Smooth muscle cell (in vitro differentiated cells): Measurements from ENCODE around the gene MUS81. TPM values are rescaled to one million over a fixed set of nuclear protein-coding genes. Genes with fewer than 3 reads are reported as not detected.

Experiments used
- DNase-seq: peaks from one replicate; lab custom pipeline; 2025; ENCODE audit not compliant: unreplicated experiment; lab: John Stamatoyannopoulos, UW
- H2AFZ ChIP-seq: fragments of 200-600 bp; sonication (generic); 2 replicates; pipeline ENCODE4 v1.6.0; 2016; ENCODE audit warnings: antibody characterized with exemption, low read depth, mild to moderate bottlenecking
- H3F3A ChIP-seq: fragments of 200-600 bp; sonication (generic); 2 replicates; pipeline ENCODE4 v1.6.0; 2017; ENCODE audit warnings: antibody characterized with exemption, low read depth
- H3K27ac ChIP-seq: fragments of 200-600 bp; sonication (generic); 2 replicates; pipeline ENCODE4 v1.5.1; 2016; ENCODE audit warnings: low read depth, mild to moderate bottlenecking
- H3K27me3 ChIP-seq: fragments of 200-600 bp; sonication (generic); 2 replicates; pipeline ENCODE4 v1.6.1; 2016; ENCODE audit warnings: low read depth, mild to moderate bottlenecking
- H3K36me3 ChIP-seq: fragments of 200-600 bp; sonication (generic); 2 replicates; pipeline ENCODE4 v1.5.1; 2016; ENCODE audit warnings: low read depth
- H3K4me1 ChIP-seq: fragments of 200-600 bp; sonication (generic); 2 replicates; pipeline ENCODE4 v1.5.1; 2016; ENCODE audit warnings: low read depth
- H3K4me2 ChIP-seq: fragments of 200-600 bp; sonication (generic); 2 replicates; pipeline ENCODE4 v1.6.0; 2016; ENCODE audit warnings: mild to moderate bottlenecking
- H3K4me3 ChIP-seq: fragments of 200-600 bp; sonication (generic); 2 replicates; pipeline ENCODE4 v1.5.1; 2016; ENCODE audit warnings: mild to moderate bottlenecking
- H3K79me2 ChIP-seq: fragments of 200-600 bp; sonication (generic); 2 replicates; pipeline ENCODE4 v1.6.0; 2016; ENCODE audit warnings: low read depth, mild to moderate bottlenecking
- H3K9ac ChIP-seq: fragments of 200-600 bp; sonication (generic); 2 replicates; pipeline ENCODE4 v1.6.0; 2016; ENCODE audit warnings: low read depth
- H3K9me3 ChIP-seq: fragments of 200-600 bp; sonication (generic); replicated peaks from 2 replicates; pipeline ENCODE4 v1.5.1; 2016; ENCODE audit warnings: low read depth
- H4K20me1 ChIP-seq: fragments of 200-600 bp; sonication (generic); 2 replicates; pipeline ENCODE4 v1.6.0; 2016; ENCODE audit warnings: low read depth
- CTCF ChIP-seq: fragments of 200-600 bp; sonication (generic); IDR thresholded peaks from 2 replicates; pipeline ENCODE4 v1.5.1; 2017; ENCODE audit warnings: borderline replicate concordance, mild to moderate bottlenecking, antibody characterized with exemption; ENCODE audit not compliant: insufficient read depth, poor library complexity, severe bottlenecking
- WGBS: methylation state at CpG from one replicate; pipeline ENCODE4 v1.1.7; 2016; ENCODE audit warnings: low lambda C conversion rate; 5-methylcytosine and 5-hydroxymethylcytosine counted together
- polyA plus RNA-seq: library from polyadenylated mRNA; unstranded; fragments of >200 nt; fragmentation: Nextera tagmentation; extraction: Ambion mirVana; gene quantifications from 2 replicates; pipeline ENCODE4 v1.2.1, GENCODE V29; 2016
- total RNA-seq: library from RNA; depleted of rRNA; stranded (reverse); fragments of >200 nt; gene quantifications from 2 replicates; pipeline ENCODE4 v1.2.3, GENCODE V29; 2014

MUS81 gene
- total and polyA plus RNA-seq, 2 experiments from 2014 or later: 35.1 to 39.6 TPM

GRCh38 chr11:65873318-65874156, 13.3 kb downstream of the MUS81 start:
- no peak for TF ChIP-seq CTCF
- DNase-seq: peak; percentile 87
- H3K4me2 ChIP-seq: peak overlapping the region; percentile 99
- H3K4me3 ChIP-seq: peak overlapping the region; percentile 55
- H3F3A ChIP-seq: peaks cover 5% of the 10 kb centered on the region
- H3K27ac ChIP-seq: peak overlapping the region; percentile 61
- no peaks in the 10 kb centered on the region for H3K27me3 ChIP-seq
- H3K36me3 ChIP-seq: no peaks in the 10 kb centered on the region
- no peaks in the 10 kb centered on the region for H3K79me2 ChIP-seq
- H2AFZ ChIP-seq: no peak overlapping the region
- no peaks in the 10 kb centered on the region for H4K20me1 ChIP-seq
- WGBS: 9% methylated on average over 54 of the region's 54 CpGs
- H3K9ac ChIP-seq: peak overlapping the region; percentile 79
- no peaks in the 10 kb centered on the region for H3K4me1 ChIP-seq
- no peaks in the 10 kb centered on the region for H3K9me3 ChIP-seq

- no peaks in the 10 kb centered on the region for H3K9me3 ChIP-seq
- WGBS: 87% methylated on average over 6 of the region's 7 CpGs
- H3K4me1 ChIP-seq: no peaks in the 10 kb centered on the region
- H4K20me1 ChIP-seq: peaks cover 5% of the 10 kb centered on the region
- no peaks in the 10 kb centered on the region for H3K36me3 ChIP-seq
- no peaks in the 10 kb centered on the region for H3K79me2 ChIP-seq
- H2AFZ ChIP-seq: no peak within 1 kb of the TSS
- TF ChIP-seq CTCF: no peak
- H3F3A ChIP-seq: no peaks in the 10 kb centered on the region
- DNase-seq: no peak
- no peak within 1 kb of the TSS for H3K27ac ChIP-seq
- no peaks in the 10 kb centered on the region for H3K27me3 ChIP-seq
- H3K9ac ChIP-seq: no peak within 1 kb of the TSS
- H3K4me3 ChIP-seq: no peak within 1 kb of the TSS
- H3K4me2 ChIP-seq: no peak within 1 kb of the TSS
Observed at GRCh38 chr11:65879617-65880016, 19.4 kb downstream of the MUS81 start, which contains the start of gene CTSW. TSS of gene CTSW (plus strand) at chr11:65879837. CDS start at chr11:65879855, 18 bp downstream.

- DNase-seq: no peak
- Histone ChIP-seq H3K79me2 (no peaks in the 10 kb centered on the region), H3K9ac (no peak overlapping the region), H3K4me1 (no peaks in the 10 kb centered on the region), H3K9me3 (no peaks in the 10 kb centered on the region), H2AFZ (no peak overlapping the region), H3K27me3 (no peaks in the 10 kb centered on the region), H4K20me1 (peaks cover 5% of the 10 kb centered on the region), H3F3A (no peaks in the 10 kb centered on the region), H3K4me3 (no peak overlapping the region), H3K4me2 (no peak overlapping the region), H3K27ac (no peak overlapping the region), H3K36me3 (no peaks in the 10 kb centered on the region)
- 95% methylated on average over 7 of the region's 7 CpGs for WGBS
- TF ChIP-seq CTCF: no peak
Observed at GRCh38 chr11:65880027-65880426, 19.8 kb downstream of the MUS81 start.

- H3K27ac ChIP-seq: no peak overlapping the region
- 82% methylated on average over 7 of the region's 7 CpGs for WGBS
- no peak overlapping the region for H3K9ac ChIP-seq
- H3K79me2 ChIP-seq: no peaks in the 10 kb centered on the region
- no peaks in the 10 kb centered on the region for H3K36me3 ChIP-seq
- no peak overlapping the region for H3K4me3 ChIP-seq
- H3F3A ChIP-seq: no peaks in the 10 kb centered on the region
- no peak overlapping the region for H3K4me2 ChIP-seq
- H3K4me1 ChIP-seq: no peaks in the 10 kb centered on the region
- no peaks in the 10 kb centered on the region for H3K9me3 ChIP-seq
- no peak overlapping the region for H2AFZ ChIP-seq
- no peak for TF ChIP-seq CTCF
- peaks cover 5% of the 10 kb centered on the region for H4K20me1 ChIP-seq
- DNase-seq: no peak
- H3K27me3 ChIP-seq: no peaks in the 10 kb centered on the region
Observed at GRCh38 chr11:65880844-65881421, 20.7 kb downstream of the MUS81 start.
